AG04450 (cell line): ENCODE measurements around the gene CAND2. TPM values are rescaled to one million over a fixed set of nuclear protein-coding genes. Genes with fewer than 3 reads are reported as not detected.
A peak's percentile ranks its signal among the peaks of the same experiment; 100 is the strongest.
"Not testable (repeated sequence)": the region's sequence is repeated elsewhere in the genome, so short reads cannot be mapped to it uniquely, and the experiment has no call there.

Source experiments
- CTCF ChIA-PET: fragments of 300-600, 350-600 bp; formaldehyde crosslinking; extraction: SDS; loops from one replicate; lab custom pipeline; 2022; ENCODE audit warnings: antibody characterized with exemption, inconsistent platforms; lab: Charles Lee
- POLR2A ChIA-PET: fragments of 350-600 bp; formaldehyde crosslinking; extraction: SDS; loops from one replicate; lab custom pipeline; 2021; ENCODE audit warnings: antibody characterized with exemption, inconsistent platforms; lab: Yijun Ruan, JAX
- DNase-seq: peaks from one replicate; pipeline ENCODE4 v3.0.0-alpha.2; 2011; ENCODE audit warnings: low read depth, low spot score
- H3K27ac ChIP-seq: one replicate; pipeline ENCODE4 v1.5.1; 2012; ENCODE audit warnings: low read depth, low read length, control low read depth
- H3K27me3 ChIP-seq: one replicate; pipeline ENCODE4 v1.6.0; 2012; ENCODE audit warnings: low read length; ENCODE audit not compliant: control insufficient read depth, insufficient read depth
- H3K4me3 ChIP-seq: 2 replicates; pipeline ENCODE4 v1.5.1; 2011; ENCODE audit warnings: mild to moderate bottlenecking, low read depth, low read length, control low read depth
- H3K9me3 ChIP-seq: 2 replicates; pipeline ENCODE4 v1.5.1; 2012; ENCODE audit warnings: low read length; ENCODE audit not compliant: control insufficient read depth, insufficient read depth
- CTCF ChIP-seq: IDR thresholded peaks from 2 replicates; pipeline ENCODE4 v1.5.1; 2011; ENCODE audit warnings: low read depth, low read length, control low read depth, inconsistent platforms
- polyA plus RNA-seq: library from polyadenylated mRNA; depleted of rRNA; stranded (reverse); fragments of >200 nt; gene quantifications from 2 replicates; pipeline ENCODE4 v1.2.3, GENCODE V29; 2011

The CAND2 gene
- polyA plus RNA-seq, 1 experiment: 5.8 TPM

GRCh38 chr3:12875857-12876836 is 79.7 kb downstream of the CAND2 start:
- Histone ChIP-seq H3K9me3 (no peaks in the 10 kb centered on the region), H3K27ac (no peak overlapping the region), H3K4me3 (peak overlapping the region; percentile 39), H3K27me3 (peaks cover 16% of the 10 kb centered on the region)
- CTCF ChIA-PET: interaction anchor here (5.2 kb wide), 1 partner anchor 14 kb away, joined by 33 read pairs; no protein-coding TSS in a partner anchor
- TF ChIP-seq CTCF: 0 out of 2 replicates have a peak, but pooled peaks have one; percentile 10
- no peak for DNase-seq
- POLR2A ChIA-PET: no interaction called here

GRCh38 chr3:12877040-12877439 is 80.6 kb downstream of the CAND2 start:
- ChIA-PET CTCF (interaction anchor here (5.2 kb wide), 1 partner anchor 14 kb away, joined by 33 read pairs; no protein-coding TSS in a partner anchor), POLR2A (no interaction called here)
- Histone ChIP-seq H3K4me3 (no peak overlapping the region), H3K9me3 (no peaks in the 10 kb centered on the region), H3K27me3 (peaks cover 16% of the 10 kb centered on the region), H3K27ac (no peak overlapping the region)
- DNase-seq: no peak
- TF ChIP-seq CTCF: no peak

- H3K27ac ChIP-seq: no peak overlapping the region
- CTCF ChIA-PET: interaction anchor here (1.0 to 5.2 kb wide), 2 partner anchors 12 to 37 kb away, joined by 3 to 33 read pairs; partner anchors contain the start of gene RPL32
- no peak overlapping the region for H3K4me3 ChIP-seq
- no peak for DNase-seq
- H3K9me3 ChIP-seq: peaks cover 9% of the 10 kb centered on the region; the same call in 1 of the 2 replicates
- POLR2A ChIA-PET: no interaction called here
- TF ChIP-seq CTCF: no peak
- H3K27me3 ChIP-seq: peaks cover 16% of the 10 kb centered on the region
These were observed 81.7 kb downstream of the CAND2 start for GRCh38 chr3:12878141-12878574.

- H3K4me3 ChIP-seq, H3K9me3 ChIP-seq, POLR2A ChIA-PET, DNase-seq, H3K27ac ChIP-seq: not testable (repeated sequence)
- H3K27me3 ChIP-seq: peaks cover 16% of the 10 kb centered on the region
- CTCF ChIA-PET: interaction anchor here (1.0 to 5.2 kb wide), 3 partner anchors 11 to 37 kb away, joined by 3 to 33 read pairs (median 5); partner anchors contain the start of gene RPL32
These were observed 82.3 kb downstream of the CAND2 start for GRCh38 chr3:12878758-12879157.

GRCh38 chr3:12879191-12879815 is 82.8 kb downstream of the CAND2 start:
- TF ChIP-seq CTCF: no peak
- Histone ChIP-seq H3K27me3 (peaks cover 14% of the 10 kb centered on the region), H3K27ac (no peak overlapping the region), H3K9me3 (peaks cover 9% of the 10 kb centered on the region; the same call in 1 of the 2 replicates), H3K4me3 (no peak overlapping the region)
- no peak for DNase-seq
- CTCF ChIA-PET: interaction anchor here (2.2 to 5.2 kb wide), 2 partner anchors 11 kb away, joined by 5 to 33 read pairs; no protein-coding TSS in a partner anchor
- POLR2A ChIA-PET: no interaction called here

- CTCF ChIA-PET, H3K4me3 ChIP-seq, POLR2A ChIA-PET, H3K27ac ChIP-seq, DNase-seq, H3K9me3 ChIP-seq: not testable (repeated sequence)
- H3K27me3 ChIP-seq: peaks cover 11% of the 10 kb centered on the region
These were observed 85.4 kb downstream of the CAND2 start for GRCh38 chr3:12881858-12882257.
